ENCODE results near the gene PPARA. TPM values are rescaled to one million over a fixed set of nuclear protein-coding genes. Genes with fewer than 3 reads are reported as not detected.

PPARA gene
- 10 to 100 TPM; 10.0 to 30.0 (median 24.5) TPM for polyA plus RNA-seq (ENCODE audit: insufficient read length in 4 of 4)

DNA sequence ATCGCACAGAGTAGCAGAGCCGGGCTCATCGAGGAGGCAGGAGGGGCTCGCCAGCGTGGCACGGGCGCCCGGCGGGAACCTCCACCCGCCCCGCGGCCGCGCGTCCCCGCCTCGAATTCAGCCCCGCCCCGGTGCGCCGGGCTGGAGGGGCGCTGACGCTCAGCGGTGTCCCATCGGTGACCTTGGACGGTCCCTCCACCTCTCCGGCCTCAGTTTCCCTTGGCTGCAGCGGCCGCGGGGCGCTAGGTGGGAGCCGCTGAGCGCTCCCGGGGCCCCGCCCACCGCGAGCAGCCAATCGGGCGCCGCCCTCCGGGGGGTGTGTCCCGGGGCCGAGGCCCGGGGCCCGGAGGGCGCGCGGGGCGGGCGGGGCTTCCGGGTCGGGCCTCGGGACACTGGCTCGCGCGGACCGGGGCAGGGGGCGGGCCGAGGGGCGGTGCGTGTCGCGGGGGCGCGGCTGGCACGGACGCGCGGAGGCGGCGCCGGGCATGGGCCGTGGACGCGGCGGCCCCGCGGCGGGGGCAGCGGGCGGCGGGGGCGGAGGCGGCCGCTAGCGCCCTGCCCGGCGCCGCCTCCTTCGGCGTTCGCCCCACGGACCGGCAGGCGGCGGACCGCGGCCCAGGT is at the start of gene PPARA:
PPARA (plus strand) TSS at position 493 of the 621 bp plus-strand sequence. CDS start 47,858 bp downstream, outside the sequence.
- DNase-seq (ENCODE audit: low read depth in 4 of 4, low spot score in 3 of 4) = peak in 3 of 4 donors; percentile 60 to 66 (median 63)

DNA sequence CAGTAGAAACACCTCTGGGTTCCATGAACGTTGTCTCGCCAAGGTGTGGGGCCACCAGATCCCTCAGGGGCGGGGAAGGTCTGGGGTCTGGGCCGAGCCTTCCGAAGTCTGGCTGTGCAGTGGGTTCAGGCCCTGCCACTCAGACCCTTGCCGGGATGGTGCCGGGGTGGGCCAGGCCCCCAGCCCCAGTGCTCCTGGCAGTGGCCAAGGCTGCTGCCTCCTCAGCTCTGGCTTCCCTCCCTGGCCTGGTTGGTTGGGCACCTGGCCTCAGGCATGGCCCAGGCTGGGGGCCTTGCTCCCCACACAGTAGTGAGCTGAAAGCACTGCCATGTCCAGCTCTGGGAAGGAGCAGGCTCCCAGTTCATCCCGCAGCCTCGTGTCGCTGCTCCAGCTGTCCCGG is 48.2 kb upstream of the PPARA start:
- no peak for DNase-seq (ENCODE audit: low read depth in 4 of 4, low spot score in 3 of 4)

DNA sequence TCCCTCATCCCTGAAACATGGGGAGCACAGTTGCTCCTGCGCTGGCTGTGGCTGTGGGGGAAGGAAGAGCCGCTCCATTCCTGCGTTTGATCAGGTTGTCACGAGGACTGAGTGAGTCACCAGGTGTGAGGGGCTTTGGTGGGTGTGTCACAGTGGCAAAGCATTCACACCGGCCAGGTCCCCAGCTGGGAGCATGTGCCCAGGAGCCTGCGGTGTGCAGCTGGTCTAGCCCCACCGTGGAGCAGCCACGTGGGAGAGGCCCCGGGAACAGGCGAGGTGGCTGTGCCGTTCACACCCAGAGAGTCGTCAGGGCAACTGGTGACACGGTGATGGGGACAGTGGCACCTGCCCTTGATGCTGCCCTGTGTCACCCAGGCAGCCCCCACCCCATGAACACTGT is 47.6 kb upstream of the PPARA start:
- DNase-seq (ENCODE audit: low read depth in 4 of 4, low spot score in 3 of 4) = no peak

DNA sequence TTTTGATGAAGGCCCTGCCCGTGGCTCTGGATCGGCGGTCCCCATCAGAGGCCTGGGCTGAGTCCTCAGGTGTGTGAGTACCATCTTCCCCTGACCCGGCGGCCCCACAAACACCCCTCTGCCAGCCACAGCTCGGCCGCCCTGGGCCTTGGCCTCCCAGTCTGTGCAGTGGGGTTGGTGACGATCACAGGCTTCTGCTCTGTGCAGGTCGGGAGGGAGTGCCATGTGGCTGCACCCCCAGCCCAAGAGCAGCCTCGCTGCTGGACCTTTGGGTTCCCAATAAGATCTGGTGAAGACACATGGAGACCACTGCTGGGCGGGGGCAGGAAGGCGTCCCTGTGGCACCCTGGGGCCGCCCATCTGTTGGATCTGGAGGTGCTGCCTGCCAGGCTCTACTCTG is 47.1 kb upstream of the PPARA start:
- DNase-seq (ENCODE audit: low read depth in 4 of 4, low spot score in 3 of 4) = no peak

DNA sequence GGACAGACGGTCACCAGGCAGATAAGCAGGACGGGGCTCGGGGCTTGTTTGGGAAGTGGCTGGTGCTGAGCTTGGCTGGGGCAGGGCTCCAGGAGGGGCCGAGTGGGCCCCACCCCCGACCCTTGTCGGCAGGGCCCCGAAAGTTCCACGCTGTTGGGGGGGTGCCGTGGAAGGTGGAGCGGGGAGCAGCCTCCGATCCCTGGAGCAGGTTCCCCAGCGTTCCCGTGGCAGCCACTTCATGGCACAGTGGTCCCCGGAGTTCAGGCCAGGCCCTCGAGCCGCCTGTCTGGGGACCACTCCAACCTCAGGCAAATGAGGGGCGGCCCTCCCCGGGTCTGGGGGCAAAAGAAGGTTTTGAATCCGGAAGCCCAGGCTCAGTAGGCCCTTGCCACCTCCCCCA is 46.7 kb upstream of the PPARA start:
- no peak for DNase-seq (ENCODE audit: low read depth in 4 of 4, low spot score in 3 of 4)

DNA sequence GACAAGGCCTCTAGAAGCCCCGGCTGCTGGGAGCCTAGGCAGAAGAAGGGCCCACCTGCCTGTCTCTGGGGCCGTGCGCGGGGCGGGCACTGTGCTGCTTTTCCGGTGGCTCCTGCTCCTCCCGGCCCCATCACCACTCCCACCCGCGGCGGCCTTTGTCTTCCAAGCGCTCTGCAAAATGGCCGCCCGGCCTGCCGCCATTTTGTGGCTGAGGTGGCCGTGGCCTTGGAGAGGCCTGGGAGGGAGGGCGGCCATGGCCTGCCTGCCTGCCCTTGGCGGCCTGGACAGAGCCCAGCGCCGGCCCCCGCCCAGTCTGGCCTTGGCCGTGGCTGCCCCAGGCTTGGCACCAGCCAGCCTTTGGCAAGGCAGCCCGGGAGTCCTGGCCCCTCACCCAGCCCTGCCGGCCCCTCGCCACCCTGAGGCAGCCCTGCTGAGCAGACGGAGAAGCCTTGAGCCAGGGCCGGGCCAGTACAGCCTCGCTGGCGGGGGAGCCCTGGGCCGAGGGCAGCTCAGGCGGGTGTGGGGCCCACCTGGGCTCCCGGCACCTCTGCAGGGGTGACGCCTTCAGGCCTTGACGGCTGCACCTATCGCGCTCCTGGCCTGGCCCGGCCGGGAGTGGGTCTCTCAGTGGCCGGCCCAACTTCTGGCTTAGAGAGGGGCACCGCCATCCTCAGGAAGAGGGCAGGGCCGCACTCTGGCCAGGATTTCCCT is 46.0 kb upstream of the PPARA start:
- no peak for DNase-seq (ENCODE audit: low read depth in 4 of 4, low spot score in 3 of 4)

DNA sequence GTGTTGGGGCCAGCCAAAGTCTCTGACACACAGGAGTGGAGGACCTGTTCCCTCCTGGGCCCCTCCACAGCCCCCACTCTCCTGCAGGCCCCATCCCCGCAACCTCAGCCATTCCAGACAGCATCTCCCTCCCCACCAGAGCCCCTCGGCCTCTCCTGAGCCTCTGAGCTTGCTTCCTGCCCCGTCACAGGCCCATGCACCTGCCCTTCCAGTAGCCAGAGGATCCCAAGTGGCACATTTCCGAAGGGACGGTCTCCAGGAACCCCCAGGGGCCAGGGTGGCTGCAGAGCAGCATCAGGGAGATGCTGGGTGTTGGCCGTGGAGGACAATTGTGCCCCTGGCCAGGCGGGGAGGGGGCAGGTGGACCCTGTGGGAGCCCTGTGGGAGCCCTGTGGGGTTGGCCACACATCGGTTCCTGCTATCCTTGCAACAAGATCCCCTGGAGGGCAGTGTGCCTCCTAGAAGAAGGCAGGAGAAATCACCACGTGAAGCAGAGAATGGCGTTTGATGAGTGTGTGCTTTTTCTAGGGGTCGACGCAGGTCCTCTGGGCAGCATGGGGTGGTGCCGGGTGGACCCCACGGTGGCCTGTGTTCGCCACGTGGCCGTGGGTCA is 45.3 kb upstream of the PPARA start:
- DNase-seq (ENCODE audit: low read depth in 4 of 4, low spot score in 3 of 4) = no peak

DNA sequence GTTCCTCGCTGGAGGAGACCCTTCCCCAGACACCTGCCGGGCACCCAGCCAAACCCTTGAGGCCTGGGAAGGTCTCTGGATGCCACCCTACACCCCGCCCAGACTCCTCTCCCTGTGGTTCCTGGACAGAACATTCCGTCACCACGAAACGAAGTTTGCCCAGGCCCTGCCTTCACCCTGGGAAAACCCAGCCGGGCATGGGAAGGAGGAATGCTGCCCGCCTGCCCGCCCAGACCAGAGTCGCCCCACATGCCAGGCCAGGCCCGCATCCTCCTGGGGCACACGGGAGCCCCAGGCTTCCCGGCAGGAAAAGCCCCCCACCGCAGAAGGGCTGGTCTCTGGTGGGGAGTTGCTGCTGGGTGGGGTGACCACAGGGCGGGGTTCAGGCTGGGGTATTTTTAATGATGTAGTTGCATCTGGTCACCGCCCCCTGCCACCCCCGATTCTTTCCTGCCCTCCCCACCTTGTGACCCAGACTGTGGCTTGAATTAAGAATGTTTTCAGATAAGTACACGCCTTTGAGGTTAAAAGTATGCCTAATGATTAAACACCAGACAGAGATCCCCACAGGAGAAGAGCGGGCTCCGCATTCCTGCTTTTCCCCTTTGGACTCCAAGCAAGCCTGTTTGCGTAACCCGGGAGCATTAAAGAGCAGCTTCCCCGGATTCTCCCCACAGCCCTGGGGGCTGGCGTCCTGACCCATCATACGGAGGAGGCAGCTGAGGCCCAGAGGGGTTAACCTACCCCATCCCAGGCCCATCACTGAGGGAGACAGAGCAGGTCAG is 44.6 kb upstream of the PPARA start:
- no peak for DNase-seq (ENCODE audit: low read depth in 4 of 4, low spot score in 3 of 4)

DNA sequence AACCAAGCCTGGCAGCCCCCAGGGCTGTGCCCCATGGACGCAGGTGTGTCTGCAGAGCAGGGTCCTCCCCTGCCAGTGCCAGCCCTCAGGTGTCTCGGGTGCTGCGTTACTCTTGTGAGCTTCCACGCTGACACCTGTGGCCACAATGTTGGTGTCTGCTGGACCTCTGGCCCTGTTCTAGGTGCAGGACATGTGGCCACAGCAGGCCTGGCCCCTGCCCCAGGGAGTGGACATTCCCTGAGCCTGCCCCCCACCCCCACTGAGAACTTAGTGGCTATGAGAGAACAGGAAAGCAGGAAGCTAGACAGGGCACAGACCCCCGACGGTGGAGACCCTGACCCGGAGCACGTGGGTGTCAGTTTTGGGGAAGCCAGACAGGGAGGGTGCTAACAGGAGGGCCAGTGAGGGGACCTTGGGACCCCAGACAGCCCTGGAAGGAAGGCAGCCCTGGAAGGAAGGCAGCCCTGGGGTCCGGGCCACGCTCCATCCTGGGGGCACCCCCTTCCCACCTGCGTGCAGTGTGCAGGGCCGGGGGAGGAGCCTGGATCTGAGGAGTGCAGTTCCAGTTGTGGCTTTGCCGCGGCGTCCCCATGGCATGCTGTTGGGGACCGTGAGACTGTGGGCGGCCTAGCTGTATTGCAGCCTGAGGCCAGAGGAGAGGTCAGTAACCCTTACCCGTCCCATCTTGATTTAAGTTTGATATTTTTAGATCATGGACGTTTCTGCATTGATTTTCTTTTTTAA is 43.9 kb upstream of the PPARA start:
- DNase-seq (ENCODE audit: low read depth in 4 of 4, low spot score in 3 of 4) = no peak

DNA sequence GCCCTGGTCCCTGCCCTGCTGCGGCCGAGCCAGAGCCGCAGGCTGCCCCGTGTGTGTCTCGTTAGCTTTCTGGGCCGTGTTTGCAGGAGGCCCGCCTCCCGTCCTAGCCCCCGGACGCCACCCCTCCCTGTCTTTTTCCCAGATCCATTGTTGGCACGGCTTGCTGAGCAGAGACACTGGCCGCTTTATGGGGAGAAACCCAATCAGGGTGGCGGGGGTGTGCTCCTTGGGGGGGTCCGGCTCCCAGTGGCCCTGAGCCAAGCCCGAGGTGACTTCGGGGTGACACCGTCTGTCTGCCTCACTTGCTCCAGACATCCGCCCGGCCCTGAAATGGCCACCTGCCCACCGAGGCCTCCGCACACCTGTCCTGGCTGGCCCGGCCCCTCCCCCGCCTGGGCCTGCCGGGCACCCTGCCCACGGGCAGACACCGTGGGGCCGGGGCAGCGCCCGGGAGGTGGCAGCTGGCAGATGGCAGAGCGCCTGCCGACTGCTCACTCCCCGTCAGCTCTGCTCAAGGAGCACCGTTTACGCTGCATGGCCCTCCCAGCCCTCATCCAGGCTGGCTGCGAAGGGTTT is 43.1 kb upstream of the PPARA start:
- DNase-seq (ENCODE audit: low read depth in 4 of 4, low spot score in 3 of 4) = no peak

DNA sequence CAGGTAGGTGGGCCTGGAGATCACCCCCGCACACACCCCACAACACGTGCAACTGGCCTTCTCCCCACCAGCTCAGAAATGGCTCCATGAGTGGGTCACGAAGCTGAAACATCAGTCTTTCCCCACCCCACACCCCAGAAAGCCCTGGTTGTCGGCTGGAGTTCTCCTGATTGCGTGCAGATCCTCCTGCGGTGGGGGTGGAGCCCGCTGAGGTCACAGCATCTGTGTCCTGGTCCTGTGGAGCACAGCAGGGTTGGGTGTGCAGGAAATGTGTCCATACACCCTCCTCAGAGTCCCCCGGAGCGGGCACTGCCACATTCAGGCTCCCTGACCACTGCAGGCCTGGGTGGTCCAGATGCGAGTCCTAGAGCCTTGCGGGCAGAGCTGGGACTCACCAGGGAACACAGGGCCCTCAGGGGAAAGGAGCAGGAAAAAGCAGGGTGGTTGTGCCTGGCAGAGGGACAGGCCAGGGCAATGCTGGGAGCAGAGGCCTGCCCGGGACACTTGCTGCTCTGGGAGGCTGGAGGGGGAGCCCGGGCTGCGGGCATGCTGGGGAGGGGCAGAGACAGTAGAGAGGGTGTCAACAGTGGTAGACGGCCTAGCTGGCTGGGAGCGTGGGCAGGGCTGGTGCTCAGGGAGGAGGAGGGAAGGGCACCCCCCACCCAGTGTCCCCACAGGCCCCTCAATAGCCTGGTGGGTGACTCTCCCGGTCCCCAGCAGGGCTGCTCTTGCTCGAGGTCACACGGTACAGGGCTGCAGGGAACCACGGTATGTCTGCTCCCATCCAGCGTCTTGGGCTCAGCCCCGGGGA is 42.4 kb upstream of the PPARA start:
- no peak for DNase-seq (ENCODE audit: low read depth in 4 of 4, low spot score in 3 of 4)

DNA sequence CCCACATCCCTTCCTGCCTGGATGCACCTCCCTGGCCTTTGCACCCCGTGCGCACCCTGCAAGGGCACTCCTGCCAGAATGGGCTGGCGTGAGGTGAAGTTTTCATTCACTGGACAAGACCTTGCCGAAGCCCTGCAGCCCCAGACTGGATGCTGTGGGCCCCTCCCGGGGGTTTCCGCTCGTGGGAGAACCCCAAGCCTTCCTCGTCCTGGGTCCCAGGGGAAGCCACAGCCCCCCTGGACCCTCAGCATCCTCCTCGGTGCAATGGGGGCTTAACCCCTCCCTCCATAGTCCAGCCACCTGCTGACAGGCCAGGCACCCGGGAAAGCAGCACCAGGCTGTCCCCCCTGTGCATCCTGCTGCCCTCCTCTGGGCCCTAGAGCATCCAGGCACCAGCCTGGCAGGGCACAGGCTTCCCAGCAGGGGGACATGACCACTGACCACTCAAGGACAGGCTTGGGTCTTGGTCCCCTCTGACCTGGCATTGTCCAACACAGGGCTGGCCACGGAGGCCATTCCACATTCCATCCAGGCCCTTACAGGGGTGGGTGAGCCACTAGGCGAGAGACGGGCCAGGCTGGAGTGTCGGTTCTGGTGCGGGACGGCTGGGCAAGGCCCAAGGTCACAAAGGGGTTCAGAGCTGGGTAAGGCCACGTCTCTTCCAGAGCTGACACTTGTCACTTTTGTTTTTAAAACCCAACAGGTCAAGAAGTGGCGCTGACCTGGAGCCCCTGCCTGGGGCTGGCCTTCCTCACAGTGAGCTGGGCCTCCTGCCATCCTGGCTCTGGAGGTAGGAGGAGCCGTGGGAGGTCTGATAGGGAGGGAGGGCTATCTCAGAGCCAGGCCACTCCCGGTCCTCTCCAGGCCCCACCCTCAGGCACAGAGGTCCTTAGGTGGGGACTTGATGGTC is 41.5 kb upstream of the PPARA start:
- DNase-seq (ENCODE audit: low read depth in 4 of 4, low spot score in 3 of 4) = no peak

DNA sequence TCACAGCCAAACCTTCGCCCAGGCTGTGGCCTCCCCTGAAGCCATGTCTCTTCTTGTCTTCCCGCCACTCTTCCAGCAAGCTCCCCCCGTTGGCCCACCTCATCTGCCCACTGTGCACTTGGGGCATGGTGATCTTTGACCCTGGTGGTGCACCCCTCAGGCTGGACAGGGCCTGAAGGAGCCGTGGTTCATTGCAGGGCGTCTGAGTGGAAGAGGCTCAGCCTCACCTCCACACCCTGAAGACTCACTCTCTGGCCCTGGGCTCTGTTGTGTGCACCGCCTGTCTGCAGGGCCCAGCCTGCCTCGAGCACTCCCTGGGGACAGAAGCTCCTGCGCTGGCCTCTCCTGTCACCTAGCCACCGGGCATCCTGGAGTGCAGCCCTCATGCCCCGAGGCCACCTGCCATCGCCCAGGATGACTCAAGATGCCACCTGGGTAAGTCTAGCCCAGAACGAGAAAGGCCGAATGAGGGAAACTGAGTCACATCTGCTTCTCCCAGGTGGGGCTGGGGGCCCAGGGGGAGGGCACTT is 40.8 kb upstream of the PPARA start:
- DNase-seq (ENCODE audit: low read depth in 4 of 4, low spot score in 3 of 4) = no peak

DNA sequence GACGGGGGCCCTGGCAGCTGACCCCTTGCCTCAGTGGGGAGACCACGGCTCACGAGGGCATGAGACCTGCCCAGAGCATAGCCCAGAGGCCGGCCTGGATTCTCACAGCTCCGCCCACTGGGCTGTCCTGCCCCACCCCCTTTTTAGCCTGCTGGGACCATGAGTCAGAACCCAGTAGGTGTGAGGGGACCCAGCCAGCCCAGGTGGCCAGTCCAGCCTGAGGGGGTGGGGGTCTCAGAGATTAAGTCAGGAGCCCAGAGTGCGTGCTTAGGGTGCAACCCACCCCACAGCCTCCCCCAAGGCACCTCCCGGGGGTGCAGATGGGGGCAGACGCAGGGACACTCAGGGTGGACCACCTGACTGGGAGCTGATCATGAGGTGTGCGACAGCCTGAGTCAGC is 40.1 kb upstream of the PPARA start:
- no peak for DNase-seq (ENCODE audit: low read depth in 4 of 4, low spot score in 3 of 4)

DNA sequence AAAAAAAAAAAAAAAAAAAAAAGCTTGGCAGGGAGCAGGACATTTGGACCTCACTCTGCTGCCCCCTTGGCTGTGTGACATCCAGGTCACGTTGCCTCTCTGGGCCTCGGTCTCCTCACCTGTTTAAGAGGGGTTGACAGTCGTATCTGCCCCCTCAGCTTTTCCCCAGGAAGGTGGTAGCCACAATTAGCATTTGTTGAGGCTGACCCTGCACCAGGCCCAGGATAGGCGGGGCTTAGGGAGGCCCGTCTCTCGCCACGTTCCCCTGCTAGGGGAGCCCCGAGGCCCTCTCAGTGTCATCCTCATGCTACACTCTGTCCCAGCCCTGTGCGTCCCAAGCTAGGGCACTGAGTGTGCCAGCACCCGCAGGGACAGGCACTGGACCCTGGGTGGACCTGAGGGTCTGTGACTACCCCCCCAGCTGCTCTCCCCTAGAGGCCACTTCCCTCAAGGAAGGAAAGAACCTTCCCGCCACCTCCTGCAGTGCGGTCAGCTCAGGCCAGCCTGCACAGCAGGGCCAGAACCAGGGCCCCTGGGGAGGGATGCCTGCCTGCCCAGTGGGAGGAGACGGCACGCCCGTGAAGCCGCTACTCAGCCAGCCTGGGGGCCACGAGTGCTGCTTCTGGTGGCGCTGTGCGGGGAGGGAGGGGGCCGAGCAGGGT is 38.5 kb upstream of the PPARA start:
- no peak for DNase-seq (ENCODE audit: low read depth in 4 of 4, low spot score in 3 of 4)

DNA sequence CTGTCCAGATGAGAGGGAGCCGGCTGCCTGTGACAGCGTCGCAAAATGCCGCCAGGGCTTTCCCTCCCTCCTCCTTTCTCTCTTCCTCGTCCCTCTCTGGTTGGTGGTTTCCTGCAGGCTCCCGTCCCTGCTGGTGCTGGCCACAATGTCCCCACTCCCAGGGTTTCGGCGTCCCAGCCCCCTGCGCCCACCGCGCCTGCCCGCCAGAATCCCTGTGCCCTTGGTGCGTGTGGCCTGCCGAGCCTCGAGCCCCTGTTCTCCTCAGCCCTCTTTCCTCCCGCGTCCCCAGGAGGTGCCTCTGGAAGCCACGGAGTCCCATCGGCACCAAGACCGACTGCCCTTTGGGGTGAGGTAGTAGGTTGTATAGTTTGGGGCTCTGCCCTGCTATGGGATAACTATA is 37.9 kb upstream of the PPARA start:
- DNase-seq (ENCODE audit: low read depth in 4 of 4, low spot score in 3 of 4) = no peak

DNA sequence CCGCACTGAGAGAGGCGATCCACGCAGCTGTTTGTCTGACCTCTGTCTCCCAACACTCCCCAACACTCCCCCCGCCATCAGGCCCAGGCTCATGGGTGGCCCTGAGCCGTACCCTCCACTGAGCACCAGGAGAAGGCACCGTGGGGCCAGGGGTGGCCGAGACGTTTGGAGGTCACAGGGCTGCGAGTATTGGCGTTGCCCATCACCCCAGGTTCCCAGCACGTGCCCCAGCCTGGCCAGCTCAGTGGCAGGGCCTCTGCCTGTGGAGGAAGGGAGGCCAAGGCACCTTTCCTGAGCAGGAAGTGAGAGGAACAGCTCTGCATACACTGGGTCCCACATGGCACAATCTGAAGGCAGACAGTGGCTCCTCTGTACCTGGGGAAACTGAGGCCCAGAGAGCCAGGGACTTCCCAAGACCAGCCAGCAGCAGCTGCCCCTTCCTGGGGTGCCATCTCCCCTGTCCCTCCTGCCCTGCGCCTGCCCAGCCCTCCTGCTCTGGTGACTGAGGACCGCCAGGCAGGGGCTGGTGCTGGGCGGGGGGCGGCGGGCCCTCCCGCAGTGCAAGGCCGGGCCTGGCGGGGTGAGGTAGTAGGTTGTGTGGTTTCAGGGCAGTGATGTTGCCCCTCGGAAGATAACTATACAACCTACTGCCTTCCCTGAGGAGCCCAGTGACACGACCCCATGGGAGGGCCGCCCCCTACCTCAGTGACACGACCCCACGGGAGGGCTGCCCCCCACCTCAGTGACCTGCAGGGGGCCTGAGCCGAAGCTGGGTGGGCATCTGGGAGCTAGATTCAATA is 37.0 kb upstream of the PPARA start:
- no peak for DNase-seq (ENCODE audit: low read depth in 4 of 4, low spot score in 3 of 4)

Data from left renal pelvis (tissue), 4 donors.